ENCODE results near the gene CNGA3.

- no peak for TF ChIP-seq POLR2A (IDR thresholded peaks at IDR 0.05)
- no peak for TF ChIP-seq CTCF (IDR thresholded peaks at IDR 0.05)
- no peak for TF ChIP-seq POLR2AphosphoS5 (IDR thresholded peaks at IDR 0.05)
Observed at GRCh38 chr2:98346311-98347236, at the start of gene CNGA3.

Data from breast epithelium (tissue), 3 donors.